ENCODE results near the gene TCIRG1. TPM values are rescaled to one million over a fixed set of nuclear protein-coding genes. Genes with fewer than 3 reads are reported as not detected.

The TCIRG1 gene
- polyA plus RNA-seq, 1 experiment, result 26.5 TPM

DNA sequence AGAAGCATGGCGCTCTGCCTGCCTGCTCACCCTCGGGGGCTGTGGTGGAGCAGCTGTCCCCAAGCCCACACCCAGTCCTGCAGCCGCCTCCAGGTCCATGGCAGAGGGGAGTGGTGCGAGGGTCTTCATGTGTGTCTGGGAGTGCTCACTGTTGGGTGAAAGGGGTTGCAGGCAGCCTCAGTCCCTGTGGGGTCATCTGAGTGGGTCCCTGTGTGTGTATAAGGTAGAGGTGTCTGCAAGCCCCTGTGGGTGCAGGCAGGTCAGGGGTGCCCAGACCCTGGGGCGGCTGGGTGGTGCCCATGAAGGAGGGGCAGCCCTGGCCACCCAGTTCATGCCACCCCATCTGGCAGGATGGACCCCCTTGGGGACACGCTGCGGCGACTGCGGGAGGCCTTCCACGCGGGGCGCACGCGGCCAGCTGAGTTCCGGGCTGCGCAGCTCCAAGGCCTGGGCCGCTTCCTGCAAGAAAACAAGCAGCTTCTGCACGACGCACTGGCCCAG, 23.8 kb upstream of the TCIRG1 start:
- POLR2A ChIA-PET, result no interaction called here
- H3K27me3 ChIP-seq (ENCODE audit: control insufficient read depth, insufficient read depth, low read length), result no peaks in the 10 kb centered on the region
- TF ChIP-seq, protein P1, sequence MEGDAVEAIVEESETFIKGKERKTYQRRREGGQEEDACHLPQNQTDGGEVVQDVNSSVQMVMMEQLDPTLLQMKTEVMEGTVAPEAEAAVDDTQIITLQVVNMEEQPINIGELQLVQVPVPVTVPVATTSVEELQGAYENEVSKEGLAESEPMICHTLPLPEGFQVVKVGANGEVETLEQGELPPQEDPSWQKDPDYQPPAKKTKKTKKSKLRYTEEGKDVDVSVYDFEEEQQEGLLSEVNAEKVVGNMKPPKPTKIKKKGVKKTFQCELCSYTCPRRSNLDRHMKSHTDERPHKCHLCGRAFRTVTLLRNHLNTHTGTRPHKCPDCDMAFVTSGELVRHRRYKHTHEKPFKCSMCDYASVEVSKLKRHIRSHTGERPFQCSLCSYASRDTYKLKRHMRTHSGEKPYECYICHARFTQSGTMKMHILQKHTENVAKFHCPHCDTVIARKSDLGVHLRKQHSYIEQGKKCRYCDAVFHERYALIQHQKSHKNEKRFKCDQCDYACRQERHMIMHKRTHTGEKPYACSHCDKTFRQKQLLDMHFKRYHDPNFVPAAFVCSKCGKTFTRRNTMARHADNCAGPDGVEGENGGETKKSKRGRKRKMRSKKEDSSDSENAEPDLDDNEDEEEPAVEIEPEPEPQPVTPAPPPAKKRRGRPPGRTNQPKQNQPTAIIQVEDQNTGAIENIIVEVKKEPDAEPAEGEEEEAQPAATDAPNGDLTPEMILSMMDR (IDR thresholded peaks at IDR 0.05; ENCODE audit: low read depth, low read length), result no peak
- no peak for DNase-seq (ENCODE audit: low read depth, low spot score)
- CTCF ChIA-PET, result no interaction called here
- no peaks in the 10 kb centered on the region for H3K9me3 ChIP-seq (ENCODE audit: control insufficient read depth, insufficient read depth, low read length)
- no peak overlapping the region for H3K4me3 ChIP-seq (ENCODE audit: low read depth, low read length)
- H3K27ac ChIP-seq (ENCODE audit: low read depth, low read length), result peak overlapping the region; percentile 95

DNA sequence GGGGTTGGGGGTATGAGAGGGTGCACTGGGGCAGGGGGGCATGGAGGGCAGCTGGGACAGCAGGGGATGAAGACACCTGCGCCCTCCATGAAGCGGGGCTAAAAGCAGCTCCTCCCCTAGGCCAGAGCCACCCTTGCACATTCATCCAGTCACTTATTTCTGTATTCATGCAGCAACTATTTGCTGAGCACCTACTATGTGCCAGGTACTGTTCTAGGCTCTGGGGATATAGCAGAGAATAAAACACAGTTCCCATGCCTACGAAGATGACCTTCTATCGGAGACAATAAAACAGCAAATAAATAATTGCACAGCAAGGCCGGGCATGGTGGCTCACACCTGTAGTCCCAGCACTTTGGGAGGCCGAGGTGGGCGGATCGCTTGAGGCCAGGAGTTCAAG, 23.4 kb upstream of the TCIRG1 start:
- POLR2A ChIA-PET, result no interaction called here
- H3K4me3 ChIP-seq (ENCODE audit: low read depth, low read length), result no peak overlapping the region
- no peak for DNase-seq (ENCODE audit: low read depth, low spot score)
- no peak overlapping the region for H3K27ac ChIP-seq (ENCODE audit: low read depth, low read length)
- CTCF ChIA-PET, result no interaction called here
- H3K9me3 ChIP-seq (ENCODE audit: control insufficient read depth, insufficient read depth, low read length), result no peaks in the 10 kb centered on the region
- H3K27me3 ChIP-seq (ENCODE audit: control insufficient read depth, insufficient read depth, low read length), result no peaks in the 10 kb centered on the region
- TF ChIP-seq, protein P1 (IDR thresholded peaks at IDR 0.05; ENCODE audit: low read depth, low read length), result no peak

DNA sequence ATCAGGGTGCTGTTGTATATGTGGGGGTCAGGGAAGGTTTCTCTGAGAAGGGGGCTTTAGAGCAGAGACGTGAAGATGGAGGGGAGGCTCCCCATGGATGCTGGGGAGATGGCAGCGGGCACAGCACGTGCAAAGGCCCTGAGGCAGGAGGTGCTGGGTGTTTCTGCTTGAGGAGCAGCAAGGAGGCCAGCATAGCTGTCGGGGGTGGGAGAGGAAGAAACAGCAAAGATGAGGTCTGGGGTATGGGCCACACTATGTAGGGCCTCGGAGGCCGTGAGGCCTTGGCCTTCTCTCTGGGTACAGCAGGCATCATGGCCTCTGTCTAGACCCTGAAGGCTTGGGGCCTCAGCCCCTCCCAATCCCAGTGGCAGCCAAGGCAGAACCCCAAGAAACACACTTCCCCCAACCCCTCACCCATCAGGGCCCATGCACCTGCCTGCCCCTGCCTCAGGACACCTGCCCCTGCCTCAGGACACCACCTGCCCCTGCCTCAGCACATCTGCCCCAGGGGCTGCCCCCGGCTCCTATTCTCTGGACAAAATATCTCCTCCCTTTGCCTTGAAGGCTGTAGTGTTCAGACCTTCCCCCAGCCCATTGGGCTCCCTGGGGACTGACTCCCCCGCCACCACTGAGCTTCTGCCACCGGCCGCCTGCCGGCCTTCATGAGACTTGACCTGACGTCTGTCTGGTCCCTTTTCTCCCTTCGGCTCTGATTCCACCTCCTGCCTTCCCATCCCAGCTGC, 22.5 kb upstream of the TCIRG1 start:
- Histone ChIP-seq H3K9me3 (ENCODE audit: control insufficient read depth, insufficient read depth, low read length) (no peaks in the 10 kb centered on the region), H3K27me3 (ENCODE audit: control insufficient read depth, insufficient read depth, low read length) (no peaks in the 10 kb centered on the region), H3K4me3 (ENCODE audit: low read depth, low read length) (no peak overlapping the region), H3K27ac (ENCODE audit: low read depth, low read length) (no peak overlapping the region)
- DNase-seq (ENCODE audit: low read depth, low spot score), result no peak
- POLR2A ChIA-PET, result no interaction called here
- TF ChIP-seq, protein P1 (IDR thresholded peaks at IDR 0.05; ENCODE audit: low read depth, low read length), result no peak
- CTCF ChIA-PET, result no interaction called here

DNA sequence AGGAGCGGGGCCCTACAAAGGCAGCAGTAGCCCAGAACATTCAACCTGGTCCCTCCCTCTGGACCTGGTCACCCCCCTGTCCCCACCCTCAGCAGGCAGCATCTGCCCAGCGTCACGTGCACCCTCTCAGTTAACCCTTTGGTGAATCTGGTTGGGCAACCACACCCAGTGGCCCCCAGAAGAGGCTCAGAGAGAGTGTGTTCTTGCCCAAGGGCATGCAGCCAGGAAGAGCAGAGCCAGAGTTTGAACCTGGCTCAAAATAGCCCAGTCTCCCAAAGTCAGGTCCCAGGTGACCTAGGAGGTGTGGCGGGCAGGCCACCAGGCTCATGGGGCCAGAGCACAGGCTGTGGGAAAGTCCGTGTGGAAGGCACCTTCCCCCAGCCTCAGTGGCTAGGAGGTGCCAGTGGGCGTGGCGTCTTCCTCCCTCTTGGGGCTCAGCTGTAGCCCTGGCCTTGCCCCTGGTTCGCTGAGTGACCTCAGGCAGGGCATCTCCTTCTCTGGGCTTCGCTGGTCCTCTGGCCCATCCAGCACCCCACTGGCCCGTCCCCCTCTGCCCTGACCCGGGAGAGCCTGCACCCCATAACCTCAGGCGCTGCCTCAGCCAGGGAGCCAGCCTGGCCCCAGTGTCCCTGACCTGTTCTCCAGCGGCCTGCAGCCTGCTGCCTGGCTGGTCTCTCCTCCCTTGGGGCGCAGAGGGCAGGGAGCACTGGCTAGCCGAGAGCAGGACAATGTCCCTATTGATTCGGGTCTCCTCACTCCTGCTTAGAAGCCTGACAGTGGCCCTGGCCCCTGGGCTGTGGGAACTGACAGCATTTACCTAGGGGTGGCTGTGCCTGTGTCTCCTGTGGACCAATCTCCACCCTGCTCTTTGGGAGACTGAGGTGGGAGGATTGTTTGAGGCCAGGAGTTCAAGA, 21.7 kb upstream of the TCIRG1 start:
- DNase-seq (ENCODE audit: low read depth, low spot score), result no peak
- no peaks in the 10 kb centered on the region for H3K9me3 ChIP-seq (ENCODE audit: control insufficient read depth, insufficient read depth, low read length)
- TF ChIP-seq, protein P1 (IDR thresholded peaks at IDR 0.05; ENCODE audit: low read depth, low read length), result no peak
- CTCF ChIA-PET, result no interaction called here
- H3K27me3 ChIP-seq (ENCODE audit: control insufficient read depth, insufficient read depth, low read length), result no peaks in the 10 kb centered on the region
- H3K27ac ChIP-seq (ENCODE audit: low read depth, low read length), result no peak overlapping the region
- POLR2A ChIA-PET, result no interaction called here
- H3K4me3 ChIP-seq (ENCODE audit: low read depth, low read length), result no peak overlapping the region

All from AG04450 (cell line).